Measurements from ENCODE around the gene LIPT2. TPM values are rescaled to one million over a fixed set of nuclear protein-coding genes. Genes with fewer than 3 reads are reported as not detected.

Gene LIPT2
- total and polyA plus RNA-seq, 2 donors (not counting 1 experiment from before 2014, with no cell fraction given): 6.5 to 8.3 TPM

- H3K4me2 ChIP-seq (replicated peaks; ENCODE audit: low read depth, low read length, poor library complexity, severe bottlenecking): no peak overlapping the region
- Mint-ChIP-seq H3K4me1 (no peaks in the 10 kb centered on the region), H3K4me3 (no peak overlapping the region), H3K27ac (no peak overlapping the region), H3K27me3 (no peaks in the 10 kb centered on the region), H3K9me3 (ENCODE audit: insufficient read depth) (peaks cover 4% of the 10 kb centered on the region)
- H4K20me1 ChIP-seq (ENCODE audit: control insufficient read depth, insufficient read depth, low read length, poor library complexity, severe bottlenecking): no peaks in the 10 kb centered on the region
- no peak for DNase-seq
- no peak overlapping the region for H3K9ac ChIP-seq (ENCODE audit: low read length)
- no peak for ATAC-seq (ENCODE audit: low read depth)
- no peak overlapping the region for H3K27ac ChIP-seq (ENCODE audit: low read length in 2 of 2)
- no peak overlapping the region for H3K4me3 ChIP-seq (ENCODE audit: control extremely low read depth in 1 of 5, extremely low read depth in 1 of 5, insufficient read depth in 1 of 5, low read depth in 2 of 5, low read length in 4 of 5)
- H3K36me3 ChIP-seq (replicated peaks in 1 of 2; ENCODE audit: control extremely low read depth in 1 of 2, control insufficient read depth in 1 of 2, extremely low read depth in 1 of 2, insufficient read depth in 2 of 2, low read length in 1 of 2): no peaks in the 10 kb centered on the region
- intact Hi-C loops (cut with micrococcal nuclease): no loop called here
- H2AFZ ChIP-seq (ENCODE audit: insufficient read depth, low read depth, low read length, poor library complexity, severe bottlenecking): no peak overlapping the region
- ChIA-PET CTCF (no interaction called here), POLR2A (no interaction called here)
- H3K79me2 ChIP-seq (ENCODE audit: control insufficient read depth, insufficient read depth, low read length): no peaks in the 10 kb centered on the region
- no peaks in the 10 kb centered on the region for H3K27me3 ChIP-seq (replicated peaks in 1 of 4; ENCODE audit: control extremely low read depth in 1 of 4, control insufficient read depth in 3 of 4, insufficient read depth in 4 of 4, low read length in 3 of 4)
- peaks cover 4 to 10% (median 5%) of the 10 kb centered on the region in 3 donors for H3K9me3 ChIP-seq (ENCODE audit: control extremely low read depth in 1 of 3, control insufficient read depth in 2 of 3, insufficient read depth in 1 of 3, low read length in 2 of 3)
- WGBS (ENCODE audit: insufficient coverage): 83% methylated on average over 2 of the region's 4 CpGs
- TF ChIP-seq, protein P1, sequence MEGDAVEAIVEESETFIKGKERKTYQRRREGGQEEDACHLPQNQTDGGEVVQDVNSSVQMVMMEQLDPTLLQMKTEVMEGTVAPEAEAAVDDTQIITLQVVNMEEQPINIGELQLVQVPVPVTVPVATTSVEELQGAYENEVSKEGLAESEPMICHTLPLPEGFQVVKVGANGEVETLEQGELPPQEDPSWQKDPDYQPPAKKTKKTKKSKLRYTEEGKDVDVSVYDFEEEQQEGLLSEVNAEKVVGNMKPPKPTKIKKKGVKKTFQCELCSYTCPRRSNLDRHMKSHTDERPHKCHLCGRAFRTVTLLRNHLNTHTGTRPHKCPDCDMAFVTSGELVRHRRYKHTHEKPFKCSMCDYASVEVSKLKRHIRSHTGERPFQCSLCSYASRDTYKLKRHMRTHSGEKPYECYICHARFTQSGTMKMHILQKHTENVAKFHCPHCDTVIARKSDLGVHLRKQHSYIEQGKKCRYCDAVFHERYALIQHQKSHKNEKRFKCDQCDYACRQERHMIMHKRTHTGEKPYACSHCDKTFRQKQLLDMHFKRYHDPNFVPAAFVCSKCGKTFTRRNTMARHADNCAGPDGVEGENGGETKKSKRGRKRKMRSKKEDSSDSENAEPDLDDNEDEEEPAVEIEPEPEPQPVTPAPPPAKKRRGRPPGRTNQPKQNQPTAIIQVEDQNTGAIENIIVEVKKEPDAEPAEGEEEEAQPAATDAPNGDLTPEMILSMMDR (IDR thresholded peaks at IDR 0.05): no peak
- no peak for TF ChIP-seq EZH2 (IDR thresholded peaks at IDR 0.05; ENCODE audit: borderline replicate concordance, insufficient read depth, low read depth, low read length, poor library complexity, severe bottlenecking)
- H3K4me1 ChIP-seq (ENCODE audit: control insufficient read depth in 2 of 2, insufficient read depth in 2 of 2, low read length in 2 of 2): no peaks in the 10 kb centered on the region
These were observed 12.4 kb upstream of the LIPT2 start for GRCh38 chr11:74505911-74506310.

GRCh38 chr11:74504100-74504691 is 10.7 kb upstream of the LIPT2 start:
- intact Hi-C loops (cut with micrococcal nuclease): no loop called here
- Histone ChIP-seq H2AFZ (ENCODE audit: insufficient read depth, low read depth, low read length, poor library complexity, severe bottlenecking) (no peak overlapping the region), H3K4me1 (ENCODE audit: control insufficient read depth in 2 of 2, insufficient read depth in 2 of 2, low read length in 2 of 2) (no peaks in the 10 kb centered on the region), H3K9me3 (ENCODE audit: control extremely low read depth in 1 of 3, control insufficient read depth in 2 of 3, insufficient read depth in 1 of 3, low read length in 2 of 3) (peaks cover 4 to 10% (median 5%) of the 10 kb centered on the region in 3 donors), H3K27ac (ENCODE audit: low read length in 2 of 2) (no peak overlapping the region), H3K4me3 (ENCODE audit: control extremely low read depth in 1 of 5, extremely low read depth in 1 of 5, insufficient read depth in 1 of 5, low read depth in 2 of 5, low read length in 4 of 5) (no peak overlapping the region), H3K9ac (ENCODE audit: low read length) (no peak overlapping the region), H3K79me2 (ENCODE audit: control insufficient read depth, insufficient read depth, low read length) (no peaks in the 10 kb centered on the region), H3K36me3 (replicated peaks in 1 of 2; ENCODE audit: control extremely low read depth in 1 of 2, control insufficient read depth in 1 of 2, extremely low read depth in 1 of 2, insufficient read depth in 2 of 2, low read length in 1 of 2) (no peaks in the 10 kb centered on the region), H3K27me3 (replicated peaks in 1 of 4; ENCODE audit: control extremely low read depth in 1 of 4, control insufficient read depth in 3 of 4, insufficient read depth in 4 of 4, low read length in 3 of 4) (no peaks in the 10 kb centered on the region), H4K20me1 (ENCODE audit: control insufficient read depth, insufficient read depth, low read length, poor library complexity, severe bottlenecking) (no peaks in the 10 kb centered on the region), H3K4me2 (replicated peaks; ENCODE audit: low read depth, low read length, poor library complexity, severe bottlenecking) (no peak overlapping the region)
- Mint-ChIP-seq H3K27ac (no peak overlapping the region), H3K4me3 (no peak overlapping the region), H3K9me3 (ENCODE audit: insufficient read depth) (peaks cover 4% of the 10 kb centered on the region), H3K27me3 (peaks cover 3% of the 10 kb centered on the region), H3K4me1 (no peaks in the 10 kb centered on the region)
- DNase-seq (no peak), ATAC-seq (ENCODE audit: low read depth) (no peak)
- 100% methylated on average over 1 of the region's 1 CpG for WGBS (ENCODE audit: insufficient coverage)
- ChIA-PET CTCF (no interaction called here), POLR2A (no interaction called here)
- TF ChIP-seq, protein P1 (IDR thresholded peaks at IDR 0.05): no peak
- no peak for TF ChIP-seq EZH2 (IDR thresholded peaks at IDR 0.05; ENCODE audit: borderline replicate concordance, insufficient read depth, low read depth, low read length, poor library complexity, severe bottlenecking)
